NT2/D1 (cell line): ENCODE results near the gene CSNK1G1.

ENCODE experiments used
- SUZ12 ChIP-seq: IDR thresholded peaks from 2 replicates; pipeline ENCODE4 v1.6.1; 2011; ENCODE audit not compliant: insufficient read length, insufficient read depth; ENCODE audit errors: extremely low read depth
- YY1 ChIP-seq: IDR thresholded peaks from 2 replicates; pipeline ENCODE4 v1.6.1; 2011; ENCODE audit not compliant: insufficient read length, insufficient read depth

GRCh38 chr15:64237677-64238076, 118.3 kb downstream of the CSNK1G1 start:
- TF ChIP-seq SUZ12: no peak
- TF ChIP-seq YY1: no peak
